Liver (tissue), 9 donors: ENCODE measurements around the gene TIAM2. TPM values are rescaled to one million over a fixed set of nuclear protein-coding genes. Genes with fewer than 3 reads are reported as not detected.

ENCODE experiments used
- DNase-seq: peaks from one replicate; pipeline ENCODE4 v3.0.0-alpha.2; 2017; ENCODE audit warnings: low spot score
- H3K27ac ChIP-seq, 2 donors: one replicate each; pipeline ENCODE4 v1.7.0; 2013; ENCODE audit warnings: inconsistent platforms in 2 of 2, low read length in 2 of 2, control low read depth in 1 of 2, low read depth in 1 of 2, mild to moderate bottlenecking in 1 of 2
- H3K27me3 ChIP-seq, 4 donors: one replicate each; pipeline versions ENCODE4 v1.6.1 to v1.7.0; 2013; ENCODE audit warnings: low read length in 3 of 4, inconsistent platforms in 1 of 4, mild to moderate bottlenecking in 1 of 4, moderate library complexity in 1 of 4; ENCODE audit not compliant: control insufficient read depth in 4 of 4, insufficient read depth in 4 of 4
- H3K36me3 ChIP-seq, 4 donors: one replicate each; pipeline versions ENCODE4 v1.6.1 to v1.7.0; 2013; ENCODE audit warnings: low read length in 3 of 4, mild to moderate bottlenecking in 3 of 4, low read depth in 1 of 4, moderate library complexity in 1 of 4; ENCODE audit not compliant: control insufficient read depth in 4 of 4, insufficient read depth in 3 of 4
- H3K4me1 ChIP-seq, 4 donors: one replicate each; pipeline versions ENCODE4 v1.6.1 to v1.7.0; 2013; ENCODE audit warnings: low read length in 3 of 4, mild to moderate bottlenecking in 3 of 4, moderate library complexity in 1 of 4; ENCODE audit not compliant: control insufficient read depth in 4 of 4, insufficient read depth in 4 of 4
- H3K4me3 ChIP-seq, 3 donors: one replicate each; pipeline versions ENCODE4 v1.6.1 to v1.7.0; 2013; ENCODE audit warnings: low read length in 3 of 3, control low read depth in 1 of 3, low read depth in 1 of 3, mild to moderate bottlenecking in 1 of 3
- H3K9ac ChIP-seq, 2 donors: one replicate each; pipeline ENCODE4 v1.7.0; 2013; ENCODE audit warnings: low read length in 2 of 2, mild to moderate bottlenecking in 2 of 2, moderate library complexity in 2 of 2, control low read depth in 1 of 2, low read depth in 1 of 2
- H3K9me3 ChIP-seq, 4 donors: one replicate each; pipeline versions ENCODE4 v1.6.1 to v1.7.0; 2013; ENCODE audit warnings: low read length in 3 of 4; ENCODE audit not compliant: control insufficient read depth in 4 of 4
- ATF3 ChIP-seq: IDR thresholded peaks from 2 replicates; pipeline ENCODE4 v1.6.1; 2016; ENCODE audit warnings: antibody characterized with exemption
- EGR1 ChIP-seq, 2 donors: IDR thresholded peaks; 2 replicates each; pipeline ENCODE4 v1.6.1; 2016 to 2018; ENCODE audit warnings: antibody characterized with exemption in 2 of 2, low read depth in 2 of 2
- FOXA1 ChIP-seq: IDR thresholded peaks from 2 replicates; pipeline ENCODE4 v1.6.1; 2016; ENCODE audit warnings: antibody characterized with exemption
- FOXA2 ChIP-seq: IDR thresholded peaks from 2 replicates; pipeline ENCODE4 v1.6.1; 2016; ENCODE audit warnings: antibody characterized with exemption
- GABPA ChIP-seq, 2 donors: IDR thresholded peaks in 1 of 2; conservative IDR thresholded peaks in 1 of 2; 2 replicates each; pipeline ENCODE4 v1.6.1; 2016; ENCODE audit warnings: antibody characterized with exemption in 2 of 2, mild to moderate bottlenecking in 1 of 2, moderate library complexity in 1 of 2
- HNF4A ChIP-seq, 2 donors: conservative IDR thresholded peaks; 2 replicates each; pipeline ENCODE4 v1.6.1; 2016; ENCODE audit warnings: antibody characterized with exemption in 2 of 2, mild to moderate bottlenecking in 2 of 2
- HNF4G ChIP-seq: IDR thresholded peaks from 2 replicates; pipeline ENCODE4 v1.6.1; 2016; ENCODE audit warnings: antibody characterized with exemption
- NR2F2 ChIP-seq: IDR thresholded peaks from 2 replicates; pipeline ENCODE4 v1.6.1; 2016; ENCODE audit warnings: antibody characterized with exemption
- RAD21 ChIP-seq, 2 donors: IDR thresholded peaks; 2 replicates each; pipeline ENCODE4 v1.6.1; 2016; ENCODE audit warnings: antibody characterized with exemption in 2 of 2, mild to moderate bottlenecking in 2 of 2
- SP1 ChIP-seq: IDR thresholded peaks from 2 replicates; pipeline ENCODE4 v1.6.1; 2018; ENCODE audit warnings: antibody characterized with exemption, mild to moderate bottlenecking
- TAF1 ChIP-seq: conservative IDR thresholded peaks from 2 replicates; pipeline ENCODE4 v1.6.1; 2016; ENCODE audit warnings: antibody characterized with exemption, mild to moderate bottlenecking
- YY1 ChIP-seq: IDR thresholded peaks from 2 replicates; pipeline ENCODE4 v1.6.1; 2016; ENCODE audit warnings: antibody characterized with exemption, mild to moderate bottlenecking
- ZBTB33 ChIP-seq: IDR thresholded peaks from 2 replicates; pipeline ENCODE4 v1.6.1; 2016; ENCODE audit warnings: antibody characterized with exemption
- WGBS: extraction: QIAGEN DNeasy Blood & Tissue Kit; methylation state at CpG from one replicate; pipeline ENCODE4 v1.1.7; 2013; 5-methylcytosine and 5-hydroxymethylcytosine counted together
- polyA plus RNA-seq, 2 donors: library from polyadenylated mRNA; stranded (reverse) in 1 of 2; unstranded in 1 of 2; fragments of 200-250 nt in 1 of 2; fragments of >200 nt in 1 of 2; fragmentation: Nextera tagmentation in 1 of 2; extraction: Ambion mirVana in 1 of 2; gene quantifications; one replicate each; pipeline versions ENCODE4 v1.2.1 to v1.2.3, GENCODE V29; 2013 to 2015
- total RNA-seq, 2 donors: library from RNA; depleted of rRNA; stranded (reverse); fragments of >200 nt; gene quantifications; one replicate each; pipeline ENCODE4 v1.2.3, GENCODE V29; 2014
- TF ChIP-seq, protein P1 (sequence below): IDR thresholded peaks from 2 replicates; pipeline ENCODE4 v1.6.1; 2016; ENCODE audit warnings: antibody characterized with exemption, mild to moderate bottlenecking
- TF ChIP-seq, protein P2 (sequence below): IDR thresholded peaks from 2 replicates; pipeline ENCODE4 v1.6.1; 2016; ENCODE audit warnings: antibody characterized with exemption
- TF ChIP-seq, protein P3 (sequence below): fragments of 150-350 bp; IDR thresholded peaks from 2 replicates; pipeline ENCODE4 v1.5.1; 2017; ENCODE audit warnings: improper control_type of control experiment, low read depth, low read length; ENCODE audit not compliant: missing input control
- donor health status: healthy.
- donor health status: healthy.
- donor health status: healthy.
- donor health status: healthy.
- donor health status: healthy.

Gene TIAM2
- total and polyA plus RNA-seq, 4 donors = 0.62 to 3.7 (median 2.4) TPM

- Histone ChIP-seq H3K36me3 (no peaks in the 10 kb centered on the region), H3K27me3 (no peaks in the 10 kb centered on the region), H3K4me3 (no peak overlapping the region), H3K9me3 (no peaks in the 10 kb centered on the region), H3K27ac (no peak overlapping the region), H3K9ac (no peak overlapping the region), H3K4me1 (no peaks in the 10 kb centered on the region)
- DNase-seq = no peak
- no peak for TF ChIP-seq ZBTB33
- TF ChIP-seq RAD21 (IDR thresholded peaks at IDR 0.05) = no peak
- TF ChIP-seq FOXA2 = no peak
- TF ChIP-seq HNF4A (conservative IDR thresholded peaks at IDR 0.05) = no peak
- no peak for TF ChIP-seq ATF3
- TF ChIP-seq FOXA1 = no peak
- WGBS = 83% methylated on average over 9 of the region's 9 CpGs
Measured at GRCh38 chr6:155045561-155046404, 50.7 kb downstream of the TIAM2 start.

GRCh38 chr6:155047523-155047922, 52.4 kb downstream of the TIAM2 start:
- TF ChIP-seq ZBTB33 (no peak), HNF4G (no peak), ATF3 (no peak), YY1 (no peak), GABPA (IDR thresholded peaks at IDR 0.05 in 1 of 2, conservative IDR thresholded peaks at IDR 0.05 in 1 of 2) (no peak), NR2F2 (no peak), HNF4A (conservative IDR thresholded peaks at IDR 0.05) (no peak), FOXA1 (no peak), EGR1 (IDR thresholded peaks at IDR 0.05; ENCODE audit: low read depth in 2 of 2) (no peak), FOXA2 (no peak), RAD21 (IDR thresholded peaks at IDR 0.05) (no peak), TAF1 (no peak), SP1 (no peak)
- TF ChIP-seq, protein P1, sequence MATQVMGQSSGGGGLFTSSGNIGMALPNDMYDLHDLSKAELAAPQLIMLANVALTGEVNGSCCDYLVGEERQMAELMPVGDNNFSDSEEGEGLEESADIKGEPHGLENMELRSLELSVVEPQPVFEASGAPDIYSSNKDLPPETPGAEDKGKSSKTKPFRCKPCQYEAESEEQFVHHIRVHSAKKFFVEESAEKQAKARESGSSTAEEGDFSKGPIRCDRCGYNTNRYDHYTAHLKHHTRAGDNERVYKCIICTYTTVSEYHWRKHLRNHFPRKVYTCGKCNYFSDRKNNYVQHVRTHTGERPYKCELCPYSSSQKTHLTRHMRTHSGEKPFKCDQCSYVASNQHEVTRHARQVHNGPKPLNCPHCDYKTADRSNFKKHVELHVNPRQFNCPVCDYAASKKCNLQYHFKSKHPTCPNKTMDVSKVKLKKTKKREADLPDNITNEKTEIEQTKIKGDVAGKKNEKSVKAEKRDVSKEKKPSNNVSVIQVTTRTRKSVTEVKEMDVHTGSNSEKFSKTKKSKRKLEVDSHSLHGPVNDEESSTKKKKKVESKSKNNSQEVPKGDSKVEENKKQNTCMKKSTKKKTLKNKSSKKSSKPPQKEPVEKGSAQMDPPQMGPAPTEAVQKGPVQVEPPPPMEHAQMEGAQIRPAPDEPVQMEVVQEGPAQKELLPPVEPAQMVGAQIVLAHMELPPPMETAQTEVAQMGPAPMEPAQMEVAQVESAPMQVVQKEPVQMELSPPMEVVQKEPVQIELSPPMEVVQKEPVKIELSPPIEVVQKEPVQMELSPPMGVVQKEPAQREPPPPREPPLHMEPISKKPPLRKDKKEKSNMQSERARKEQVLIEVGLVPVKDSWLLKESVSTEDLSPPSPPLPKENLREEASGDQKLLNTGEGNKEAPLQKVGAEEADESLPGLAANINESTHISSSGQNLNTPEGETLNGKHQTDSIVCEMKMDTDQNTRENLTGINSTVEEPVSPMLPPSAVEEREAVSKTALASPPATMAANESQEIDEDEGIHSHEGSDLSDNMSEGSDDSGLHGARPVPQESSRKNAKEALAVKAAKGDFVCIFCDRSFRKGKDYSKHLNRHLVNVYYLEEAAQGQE = no peak
- TF ChIP-seq, protein P2, sequence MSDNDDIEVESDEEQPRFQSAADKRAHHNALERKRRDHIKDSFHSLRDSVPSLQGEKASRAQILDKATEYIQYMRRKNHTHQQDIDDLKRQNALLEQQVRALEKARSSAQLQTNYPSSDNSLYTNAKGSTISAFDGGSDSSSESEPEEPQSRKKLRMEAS = no peak
- TF ChIP-seq, protein P3, sequence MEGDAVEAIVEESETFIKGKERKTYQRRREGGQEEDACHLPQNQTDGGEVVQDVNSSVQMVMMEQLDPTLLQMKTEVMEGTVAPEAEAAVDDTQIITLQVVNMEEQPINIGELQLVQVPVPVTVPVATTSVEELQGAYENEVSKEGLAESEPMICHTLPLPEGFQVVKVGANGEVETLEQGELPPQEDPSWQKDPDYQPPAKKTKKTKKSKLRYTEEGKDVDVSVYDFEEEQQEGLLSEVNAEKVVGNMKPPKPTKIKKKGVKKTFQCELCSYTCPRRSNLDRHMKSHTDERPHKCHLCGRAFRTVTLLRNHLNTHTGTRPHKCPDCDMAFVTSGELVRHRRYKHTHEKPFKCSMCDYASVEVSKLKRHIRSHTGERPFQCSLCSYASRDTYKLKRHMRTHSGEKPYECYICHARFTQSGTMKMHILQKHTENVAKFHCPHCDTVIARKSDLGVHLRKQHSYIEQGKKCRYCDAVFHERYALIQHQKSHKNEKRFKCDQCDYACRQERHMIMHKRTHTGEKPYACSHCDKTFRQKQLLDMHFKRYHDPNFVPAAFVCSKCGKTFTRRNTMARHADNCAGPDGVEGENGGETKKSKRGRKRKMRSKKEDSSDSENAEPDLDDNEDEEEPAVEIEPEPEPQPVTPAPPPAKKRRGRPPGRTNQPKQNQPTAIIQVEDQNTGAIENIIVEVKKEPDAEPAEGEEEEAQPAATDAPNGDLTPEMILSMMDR = no peak
- Histone ChIP-seq H3K27me3 (no peaks in the 10 kb centered on the region), H3K36me3 (no peaks in the 10 kb centered on the region), H3K27ac (no peak overlapping the region), H3K9me3 (no peaks in the 10 kb centered on the region), H3K4me3 (no peak overlapping the region), H3K4me1 (no peaks in the 10 kb centered on the region), H3K9ac (no peak overlapping the region)
- 61% methylated on average over 7 of the region's 7 CpGs for WGBS
- DNase-seq = no peak
